ENCODE data around the gene PLA2G2A. TPM values are rescaled to one million over a fixed set of nuclear protein-coding genes. Genes with fewer than 3 reads are reported as not detected.

Gene PLA2G2A
- total RNA-seq, 1 donor from 2014 or later, result not detected

- no peak overlapping the region for H3K4me3 ChIP-seq (ENCODE audit: low read depth, low read length)
- no peak for DNase-seq (ENCODE audit: low read depth)
- no peak for TF ChIP-seq CTCF (conservative IDR thresholded peaks at IDR 0.05; ENCODE audit: low read depth, low read length)
Measured at GRCh38 chr1:19960591-19960990, 18.8 kb downstream of the PLA2G2A start.

GRCh38 chr1:19957779-19958178 lies 21.6 kb downstream of the PLA2G2A start:
- no peak for DNase-seq (ENCODE audit: low read depth)
- TF ChIP-seq CTCF (conservative IDR thresholded peaks at IDR 0.05; ENCODE audit: low read depth, low read length), result peak; percentile 24
- H3K4me3 ChIP-seq (ENCODE audit: low read depth, low read length), result no peak overlapping the region

- no peak for TF ChIP-seq CTCF (conservative IDR thresholded peaks at IDR 0.05; ENCODE audit: low read depth, low read length)
- no peak overlapping the region for H3K4me3 ChIP-seq (ENCODE audit: low read depth, low read length)
- DNase-seq (ENCODE audit: low read depth), result no peak
Measured at GRCh38 chr1:19955534-19956170, 23.8 kb downstream of the PLA2G2A start.

GRCh38 chr1:19954059-19954458 lies 25.4 kb downstream of the PLA2G2A start:
- TF ChIP-seq CTCF (conservative IDR thresholded peaks at IDR 0.05; ENCODE audit: low read depth, low read length), result no peak
- no peak for DNase-seq (ENCODE audit: low read depth)
- H3K4me3 ChIP-seq (ENCODE audit: low read depth, low read length), result no peak overlapping the region

GRCh38 chr1:19949016-19949415 lies 30.4 kb downstream of the PLA2G2A start:
- DNase-seq (ENCODE audit: low read depth), result no peak
- H3K4me3 ChIP-seq (ENCODE audit: low read depth, low read length), result no peak overlapping the region
- TF ChIP-seq CTCF (conservative IDR thresholded peaks at IDR 0.05; ENCODE audit: low read depth, low read length), result no peak

GRCh38 chr1:19946971-19947370 lies 32.4 kb downstream of the PLA2G2A start:
- no peak for DNase-seq (ENCODE audit: low read depth)
- no peak for TF ChIP-seq CTCF (conservative IDR thresholded peaks at IDR 0.05; ENCODE audit: low read depth, low read length)
- H3K4me3 ChIP-seq (ENCODE audit: low read depth, low read length), result no peak overlapping the region

- no peak overlapping the region for H3K4me3 ChIP-seq (ENCODE audit: low read depth, low read length)
- TF ChIP-seq CTCF (conservative IDR thresholded peaks at IDR 0.05; ENCODE audit: low read depth, low read length), result no peak
- DNase-seq (ENCODE audit: low read depth), result no peak
Measured at GRCh38 chr1:19946331-19946751, 33.1 kb downstream of the PLA2G2A start.

Data from epithelial cell of proximal tubule (primary cell).